ENCODE results near the gene RBM24.

Gene RBM24

DNA sequence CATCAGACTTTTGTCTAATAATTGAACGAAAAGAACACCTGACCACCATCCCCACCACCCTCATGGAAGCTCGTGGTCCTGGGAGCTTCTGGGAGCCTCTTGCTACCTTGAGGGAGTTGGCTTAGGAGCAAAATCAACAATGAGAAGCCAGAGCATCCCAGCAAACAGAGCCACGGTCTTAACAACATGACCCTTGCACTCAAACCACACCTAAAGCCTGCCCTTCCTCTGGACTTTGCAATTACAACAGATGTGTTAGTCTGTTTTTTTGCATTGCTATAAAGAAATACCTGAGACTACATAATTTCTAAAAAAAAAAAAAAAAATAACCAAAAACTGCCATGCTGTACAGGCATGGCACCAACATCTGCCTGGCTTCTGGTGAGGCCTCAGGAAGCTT, 9.5 kb upstream of the RBM24 start:
- Histone ChIP-seq H3K4me1 (ENCODE audit: control insufficient read depth, insufficient read depth, low read length) (no peaks in the 10 kb centered on the region), H3K9me3 (ENCODE audit: control insufficient read depth, low read length) (no peaks in the 10 kb centered on the region), H3K36me3 (ENCODE audit: control insufficient read depth, insufficient read depth, low read length) (no peaks in the 10 kb centered on the region), H3K4me3 (ENCODE audit: low read length) (no peak overlapping the region), H3K9ac (ENCODE audit: low read length) (no peak overlapping the region), H3K27me3 (ENCODE audit: control insufficient read depth, insufficient read depth, low read length) (no peaks in the 10 kb centered on the region)

DNA sequence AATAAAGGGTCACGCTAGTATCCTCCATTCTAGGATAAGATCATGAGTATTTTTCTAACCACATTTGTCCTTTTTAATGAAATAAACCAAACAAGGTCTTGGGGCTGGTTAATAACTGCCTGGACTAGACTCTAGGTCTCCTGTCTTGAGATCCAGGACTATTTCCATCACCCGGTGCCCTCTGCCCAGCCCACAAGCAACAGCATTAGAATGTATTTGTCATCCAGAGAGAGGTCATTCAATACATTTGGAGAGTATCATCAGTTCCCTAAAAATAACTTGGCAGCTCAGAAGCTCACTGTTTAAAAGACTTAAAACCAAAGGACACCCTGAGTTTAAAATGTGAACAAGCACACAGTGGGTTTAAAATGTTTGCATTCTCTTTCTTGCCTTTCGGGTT, 4.4 kb upstream of the RBM24 start:
- no peaks in the 10 kb centered on the region for H3K9me3 ChIP-seq (ENCODE audit: control insufficient read depth, low read length)
- peaks cover 3% of the 10 kb centered on the region for H3K4me1 ChIP-seq (ENCODE audit: control insufficient read depth, insufficient read depth, low read length)
- no peaks in the 10 kb centered on the region for H3K36me3 ChIP-seq (ENCODE audit: control insufficient read depth, insufficient read depth, low read length)
- H3K4me3 ChIP-seq (ENCODE audit: low read length) = no peak overlapping the region
- no peak overlapping the region for H3K9ac ChIP-seq (ENCODE audit: low read length)
- peaks cover 20% of the 10 kb centered on the region for H3K27me3 ChIP-seq (ENCODE audit: control insufficient read depth, insufficient read depth, low read length)

DNA sequence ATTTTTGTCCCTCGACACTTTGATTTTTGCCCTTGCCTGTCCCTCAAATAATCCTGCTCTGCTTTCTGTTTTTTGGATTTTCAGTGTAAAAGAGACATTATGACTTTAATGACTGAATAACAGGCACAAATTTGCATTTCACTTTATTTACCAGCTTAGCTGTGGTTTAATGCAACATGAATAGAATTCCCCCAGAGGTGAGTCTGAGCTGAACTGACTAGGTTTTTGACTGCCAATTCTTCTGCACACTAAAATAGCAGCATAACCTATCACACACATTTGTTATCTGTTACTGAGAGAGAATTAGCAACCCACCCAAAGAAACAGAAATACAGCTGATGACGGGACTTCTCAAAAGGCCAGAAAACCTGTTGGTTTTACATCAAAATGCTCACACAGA, 3.9 kb upstream of the RBM24 start:
- Histone ChIP-seq H3K9ac (ENCODE audit: low read length) (no peak overlapping the region), H3K9me3 (ENCODE audit: control insufficient read depth, low read length) (no peaks in the 10 kb centered on the region), H3K36me3 (ENCODE audit: control insufficient read depth, insufficient read depth, low read length) (no peaks in the 10 kb centered on the region), H3K4me3 (ENCODE audit: low read length) (no peak overlapping the region), H3K27me3 (ENCODE audit: control insufficient read depth, insufficient read depth, low read length) (peaks cover 25% of the 10 kb centered on the region), H3K4me1 (ENCODE audit: control insufficient read depth, insufficient read depth, low read length) (peaks cover 7% of the 10 kb centered on the region)

GRCh38 chr6:17278289-17279063, 2.7 kb upstream of the RBM24 start:
- no peak overlapping the region for H3K9ac ChIP-seq (ENCODE audit: low read length)
- no peaks in the 10 kb centered on the region for H3K9me3 ChIP-seq (ENCODE audit: control insufficient read depth, low read length)
- no peaks in the 10 kb centered on the region for H3K36me3 ChIP-seq (ENCODE audit: control insufficient read depth, insufficient read depth, low read length)
- peaks cover 33% of the 10 kb centered on the region for H3K27me3 ChIP-seq (ENCODE audit: control insufficient read depth, insufficient read depth, low read length)
- H3K4me1 ChIP-seq (ENCODE audit: control insufficient read depth, insufficient read depth, low read length) = peaks cover 7% of the 10 kb centered on the region
- no peak overlapping the region for H3K4me3 ChIP-seq (ENCODE audit: low read length)

DNA sequence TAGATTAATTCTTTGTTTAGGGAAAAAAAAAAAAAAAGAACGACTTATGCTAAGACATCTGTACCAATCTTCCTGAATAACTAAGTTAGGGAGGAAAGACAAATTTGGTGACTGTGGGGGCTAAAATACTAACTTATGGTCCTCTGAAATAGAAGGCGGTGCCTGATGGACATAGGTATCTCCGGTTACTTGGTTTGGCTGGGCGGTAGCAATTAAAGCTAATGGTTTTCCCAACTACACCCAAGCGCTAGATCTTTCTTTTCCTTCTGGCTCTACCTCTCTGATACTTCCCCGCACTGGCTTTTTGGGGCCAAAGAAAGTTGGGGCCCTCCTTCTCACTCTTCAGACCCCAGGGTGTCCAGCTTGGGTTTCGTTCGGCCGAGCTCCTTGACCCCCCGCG, 1.0 kb upstream of the RBM24 start:
- Histone ChIP-seq H3K27me3 (ENCODE audit: control insufficient read depth, insufficient read depth, low read length) (peaks cover 33% of the 10 kb centered on the region), H3K4me3 (ENCODE audit: low read length) (no peak overlapping the region), H3K9me3 (ENCODE audit: control insufficient read depth, low read length) (no peaks in the 10 kb centered on the region), H3K36me3 (ENCODE audit: control insufficient read depth, insufficient read depth, low read length) (no peaks in the 10 kb centered on the region), H3K9ac (ENCODE audit: low read length) (no peak overlapping the region), H3K4me1 (ENCODE audit: control insufficient read depth, insufficient read depth, low read length) (peaks cover 7% of the 10 kb centered on the region)

GRCh38 chr6:17280552-17281090, 540 bp upstream of the RBM24 start:
- Histone ChIP-seq H3K4me3 (ENCODE audit: low read length) (no peak overlapping the region), H3K27me3 (ENCODE audit: control insufficient read depth, insufficient read depth, low read length) (peaks cover 33% of the 10 kb centered on the region), H3K4me1 (ENCODE audit: control insufficient read depth, insufficient read depth, low read length) (peaks cover 7% of the 10 kb centered on the region), H3K36me3 (ENCODE audit: control insufficient read depth, insufficient read depth, low read length) (no peaks in the 10 kb centered on the region), H3K9me3 (ENCODE audit: control insufficient read depth, low read length) (no peaks in the 10 kb centered on the region), H3K9ac (ENCODE audit: low read length) (peak overlapping the region; percentile 28)

DNA sequence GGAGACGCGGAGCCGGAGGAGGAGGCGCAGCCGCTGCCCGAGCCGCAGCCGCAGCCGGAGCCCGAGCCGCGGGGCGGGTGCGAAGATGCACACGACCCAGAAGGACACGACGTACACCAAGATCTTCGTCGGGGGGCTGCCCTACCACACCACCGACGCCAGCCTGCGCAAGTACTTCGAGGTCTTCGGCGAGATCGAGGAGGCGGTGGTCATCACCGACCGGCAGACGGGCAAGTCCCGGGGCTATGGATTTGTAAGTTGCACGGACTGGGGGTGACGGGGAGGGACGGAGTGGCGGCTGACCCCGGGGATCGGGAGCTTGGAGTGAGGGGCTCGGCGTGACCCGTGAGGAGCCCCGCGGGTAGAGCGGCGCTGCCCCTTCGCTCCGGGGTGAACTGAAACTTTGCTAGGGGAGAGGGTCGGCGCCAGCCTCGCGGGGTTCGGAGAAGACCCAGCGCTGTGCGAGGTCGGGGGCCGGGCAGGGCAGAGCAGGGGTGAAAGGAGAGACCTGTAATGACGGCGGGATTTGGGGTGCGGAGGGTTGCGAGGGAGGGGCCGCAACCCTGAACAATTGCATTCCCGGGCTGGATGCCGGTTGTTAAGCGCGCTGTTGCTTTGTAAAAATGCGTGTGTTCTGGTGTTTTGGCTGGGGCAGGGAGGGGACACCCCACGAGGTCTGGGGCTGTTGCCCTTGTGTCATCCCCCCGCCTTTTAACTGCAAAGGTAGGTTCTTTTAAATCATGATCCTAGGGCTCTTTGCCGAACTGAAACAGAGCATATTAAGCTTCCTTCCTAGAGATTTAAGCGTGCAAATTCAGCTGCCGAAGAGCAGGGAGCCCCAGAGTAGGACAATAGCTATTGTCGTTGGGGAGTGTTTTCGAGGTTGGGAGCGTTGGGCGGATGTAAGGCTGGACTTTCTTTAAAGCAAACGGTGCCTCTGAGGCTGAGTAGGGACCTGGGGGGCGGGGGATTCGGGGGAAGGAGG, 628 bp downstream of the RBM24 start:
- H3K4me1 ChIP-seq (ENCODE audit: control insufficient read depth, insufficient read depth, low read length) = peaks cover 7% of the 10 kb centered on the region
- H3K9me3 ChIP-seq (ENCODE audit: control insufficient read depth, low read length) = no peaks in the 10 kb centered on the region
- H3K36me3 ChIP-seq (ENCODE audit: control insufficient read depth, insufficient read depth, low read length) = no peaks in the 10 kb centered on the region
- H3K4me3 ChIP-seq (ENCODE audit: low read length) = peak overlapping the region; percentile 67
- peaks cover 33% of the 10 kb centered on the region for H3K27me3 ChIP-seq (ENCODE audit: control insufficient read depth, insufficient read depth, low read length)
- peak overlapping the region; percentile 64 for H3K9ac ChIP-seq (ENCODE audit: low read length)

DNA sequence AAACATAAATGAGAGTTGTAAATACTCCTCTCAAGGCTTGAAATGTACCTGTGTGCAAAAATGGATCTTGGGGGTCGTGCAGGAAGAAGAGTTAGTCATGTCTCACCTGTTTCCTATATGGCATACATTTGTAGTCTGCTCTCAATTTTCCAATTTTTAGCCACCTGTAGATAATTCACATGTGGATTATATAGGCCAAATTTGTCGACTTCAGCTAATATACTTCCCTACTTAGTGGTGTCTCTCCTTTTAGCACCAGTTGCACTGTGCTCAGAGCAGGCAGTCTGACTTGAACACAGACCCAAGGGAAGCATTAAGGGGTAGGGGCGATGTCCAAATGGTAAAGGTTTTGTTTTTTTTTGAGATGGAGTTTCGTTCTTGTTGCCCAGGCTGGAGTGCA, 1.9 kb downstream of the RBM24 start:
- H3K9ac ChIP-seq (ENCODE audit: low read length) = no peak overlapping the region
- H3K4me1 ChIP-seq (ENCODE audit: control insufficient read depth, insufficient read depth, low read length) = peaks cover 7% of the 10 kb centered on the region
- H3K9me3 ChIP-seq (ENCODE audit: control insufficient read depth, low read length) = no peaks in the 10 kb centered on the region
- peaks cover 33% of the 10 kb centered on the region for H3K27me3 ChIP-seq (ENCODE audit: control insufficient read depth, insufficient read depth, low read length)
- H3K36me3 ChIP-seq (ENCODE audit: control insufficient read depth, insufficient read depth, low read length) = no peaks in the 10 kb centered on the region
- no peak overlapping the region for H3K4me3 ChIP-seq (ENCODE audit: low read length)

DNA sequence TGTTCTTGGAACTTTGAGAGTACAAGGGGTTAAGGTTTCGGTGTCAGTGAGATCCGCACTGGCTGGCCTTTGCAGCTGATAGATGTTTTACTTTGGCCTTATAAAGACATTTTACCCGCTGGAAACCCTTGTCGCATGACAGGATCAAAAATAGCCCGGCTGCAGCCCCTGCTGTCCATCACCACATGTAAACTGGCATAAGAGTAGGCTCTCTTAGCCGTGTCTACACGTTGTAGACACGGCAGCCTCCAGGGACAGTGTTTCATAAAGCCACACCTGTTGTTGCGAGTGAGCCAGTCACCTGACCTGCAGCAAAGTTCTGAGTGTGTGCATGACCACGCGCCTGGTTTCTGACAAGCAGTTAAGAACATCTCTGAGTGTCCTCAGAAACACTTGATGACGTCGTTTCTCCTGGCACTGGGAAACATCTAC, 8.5 kb downstream of the RBM24 start:
- Histone ChIP-seq H3K27me3 (ENCODE audit: control insufficient read depth, insufficient read depth, low read length) (no peaks in the 10 kb centered on the region), H3K4me3 (ENCODE audit: low read length) (no peak overlapping the region), H3K9me3 (ENCODE audit: control insufficient read depth, low read length) (no peaks in the 10 kb centered on the region), H3K4me1 (ENCODE audit: control insufficient read depth, insufficient read depth, low read length) (no peaks in the 10 kb centered on the region), H3K36me3 (ENCODE audit: control insufficient read depth, insufficient read depth, low read length) (no peaks in the 10 kb centered on the region), H3K9ac (ENCODE audit: low read length) (no peak overlapping the region)

GRCh38 chr6:17291778-17292177, 10.6 kb downstream of the RBM24 start:
- Histone ChIP-seq H3K4me3 (ENCODE audit: low read length) (no peak overlapping the region), H3K27me3 (ENCODE audit: control insufficient read depth, insufficient read depth, low read length) (no peaks in the 10 kb centered on the region), H3K36me3 (ENCODE audit: control insufficient read depth, insufficient read depth, low read length) (no peaks in the 10 kb centered on the region), H3K9ac (ENCODE audit: low read length) (no peak overlapping the region), H3K9me3 (ENCODE audit: control insufficient read depth, low read length) (no peaks in the 10 kb centered on the region), H3K4me1 (ENCODE audit: control insufficient read depth, insufficient read depth, low read length) (no peaks in the 10 kb centered on the region)

GRCh38 chr6:17292600-17293133, 11.5 kb downstream of the RBM24 start:
- Histone ChIP-seq H3K9ac (ENCODE audit: low read length) (no peak overlapping the region), H3K36me3 (ENCODE audit: control insufficient read depth, insufficient read depth, low read length) (no peaks in the 10 kb centered on the region), H3K9me3 (ENCODE audit: control insufficient read depth, low read length) (no peaks in the 10 kb centered on the region), H3K4me1 (ENCODE audit: control insufficient read depth, insufficient read depth, low read length) (no peaks in the 10 kb centered on the region), H3K27me3 (ENCODE audit: control insufficient read depth, insufficient read depth, low read length) (no peaks in the 10 kb centered on the region), H3K4me3 (ENCODE audit: low read length) (no peak overlapping the region)

- Histone ChIP-seq H3K27me3 (ENCODE audit: control insufficient read depth, insufficient read depth, low read length) (no peaks in the 10 kb centered on the region), H3K4me1 (ENCODE audit: control insufficient read depth, insufficient read depth, low read length) (no peaks in the 10 kb centered on the region), H3K9ac (ENCODE audit: low read length) (no peak overlapping the region), H3K4me3 (ENCODE audit: low read length) (no peak overlapping the region), H3K36me3 (ENCODE audit: control insufficient read depth, insufficient read depth, low read length) (no peaks in the 10 kb centered on the region), H3K9me3 (ENCODE audit: control insufficient read depth, low read length) (no peaks in the 10 kb centered on the region)
Observed at GRCh38 chr6:17293395-17293794, 12.2 kb downstream of the RBM24 start.

Data from mucosa of stomach (tissue), 1 donor.